CD4-positive, alpha-beta T cell (primary cell): ENCODE data around the gene TMED10. TPM values are rescaled to one million over a fixed set of nuclear protein-coding genes. Genes with fewer than 3 reads are reported as not detected.

ENCODE experiments used
- ATAC-seq: fragments of 200-7000 bp; cut with Tn5 transposase; one replicate; pipeline ENCODE4 v1.10.0; 2022; ENCODE audit warnings: mild to moderate bottlenecking; ENCODE audit not compliant: poor library complexity
- CTCF ChIA-PET: fragments of 350-600 bp; sonication (Branson Sonifier 250); formaldehyde crosslinking; loops from one replicate; lab custom pipeline; 2021; ENCODE audit warnings: antibody characterized with exemption, inconsistent platforms; lab: Charles Lee
- POLR2A ChIA-PET: fragments of 350-600 bp; sonication (Branson Sonifier 250); formaldehyde crosslinking; loops from one replicate; lab custom pipeline; 2021; ENCODE audit warnings: antibody characterized with exemption, inconsistent platforms; lab: Charles Lee
- DNase-seq, 14 experiments: peaks; one replicate each; pipeline ENCODE4 v3.0.0-alpha.2; 2013 to 2020; ENCODE audit warnings: mixed read lengths in 2 of 14
- H3K27ac ChIP-seq, 2 donors: one replicate each; pipeline versions ENCODE4 v1.5.1 to v1.7.0; 2013; ENCODE audit warnings: low read length in 2 of 2, low read depth in 1 of 2, mild to moderate bottlenecking in 1 of 2
- H3K27me3 ChIP-seq, 2 experiments: 1 replicate in 1 of 2; 2 replicates in 1 of 2; pipeline versions ENCODE4 v1.6.1 to v1.7.0; 2013; ENCODE audit warnings: low read length in 2 of 2, control low read depth in 1 of 2, mild to moderate bottlenecking in 1 of 2, moderate library complexity in 1 of 2; ENCODE audit not compliant: insufficient read depth in 2 of 2, control insufficient read depth in 1 of 2
- H3K36me3 ChIP-seq: one replicate; pipeline ENCODE4 v1.6.1; 2013; ENCODE audit warnings: low read length, control low read depth; ENCODE audit not compliant: insufficient read depth
- H3K4me1 ChIP-seq: one replicate; pipeline ENCODE4 v1.6.1; 2013; ENCODE audit warnings: low read length, control low read depth; ENCODE audit not compliant: insufficient read depth
- H3K4me3 ChIP-seq: one replicate; pipeline ENCODE4 v1.5.1; 2013; ENCODE audit warnings: mild to moderate bottlenecking, low read length, moderate library complexity
- H3K9me3 ChIP-seq, 2 experiments: 1 replicate in 1 of 2; 2 replicates in 1 of 2; pipeline versions ENCODE4 v1.6.1 to v1.7.0; 2013; ENCODE audit warnings: low read length in 2 of 2, mild to moderate bottlenecking in 2 of 2, control low read depth in 1 of 2, moderate library complexity in 1 of 2; ENCODE audit not compliant: control insufficient read depth in 1 of 2, insufficient read depth in 1 of 2
- H3K27ac Mint-ChIP-seq: one replicate; pipeline ENCODE4 v1.8.0; 2020; ENCODE audit warnings: mixed read lengths
- H3K27me3 Mint-ChIP-seq: one replicate; pipeline ENCODE4 v1.8.0; 2021; ENCODE audit warnings: mixed read lengths
- H3K36me3 Mint-ChIP-seq: one replicate; pipeline ENCODE4 v1.8.0; 2021; ENCODE audit warnings: low read depth, mixed read lengths
- H3K4me1 Mint-ChIP-seq: one replicate; pipeline ENCODE4 v1.8.0; 2021; ENCODE audit warnings: low read depth, mixed read lengths
- H3K4me3 Mint-ChIP-seq: one replicate; pipeline ENCODE4 v1.8.0; 2020; ENCODE audit warnings: mild to moderate bottlenecking, mixed read lengths
- H3K9me3 Mint-ChIP-seq: one replicate; pipeline ENCODE4 v1.8.0; 2020; ENCODE audit warnings: mixed read lengths
- intact Hi-C, 2 experiments: fragments of 100-400 bp; cut with DNase I in 1 of 2; cut with micrococcal nuclease in 1 of 2; formaldehyde crosslinking; loops; one replicate each; pipeline versions ENCODE4 v1.15.1 to v1.9.0; 2023 to 2025; cut with DNase I, micrococcal nuclease
- total RNA-seq, 174 experiments: library from RNA in 2 of 174; stranded (reverse) in 2 of 174; gene quantifications; one replicate each; pipeline ENCODE4 v1.2.3 and lab custom pipeline; 2021 to 2026
- TF ChIP-seq, protein P1 (sequence below): fragments of 200-600 bp; IDR thresholded peaks from one replicate; pipeline ENCODE4 v1.8.0; 2022; ENCODE audit warnings: antibody characterized with exemption, mild to moderate bottlenecking

TMED10 gene
- total RNA-seq, 2 experiments from 2014 or later: 153 to 156 TPM

DNA sequence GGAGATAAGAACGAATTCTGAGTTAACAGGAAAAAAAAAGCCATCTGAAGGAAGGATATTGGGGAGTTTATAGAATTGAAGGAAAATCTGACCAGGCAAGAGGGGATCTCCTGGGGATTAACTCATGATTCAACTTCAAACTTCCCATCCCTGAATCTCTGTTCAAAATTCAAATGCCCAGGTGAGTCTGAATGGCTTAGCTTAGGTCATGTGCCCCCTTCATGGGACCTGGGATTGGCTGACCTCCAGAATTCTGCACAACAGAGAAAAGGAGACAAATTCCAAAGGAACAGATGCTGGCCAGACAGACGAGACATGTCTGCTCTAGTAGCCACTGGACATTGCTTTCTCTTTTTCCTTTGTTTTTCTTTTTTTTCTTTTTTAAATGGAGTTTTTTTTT, 26.2 kb upstream of the TMED10 start:
- H3K4me3 ChIP-seq: no peak overlapping the region
- Mint-ChIP-seq H3K36me3 (no peaks in the 10 kb centered on the region), H3K27me3 (no peaks in the 10 kb centered on the region), H3K9me3 (no peaks in the 10 kb centered on the region), H3K4me1 (peaks cover 13% of the 10 kb centered on the region), H3K4me3 (no peak overlapping the region), H3K27ac (no peak overlapping the region)
- CTCF ChIA-PET: interaction anchor here (0.7 kb wide), 1 partner anchor 30 kb away, joined by 5 read pairs; no protein-coding TSS in a partner anchor
- peaks cover 11% of the 10 kb centered on the region for H3K4me1 ChIP-seq
- H3K27ac ChIP-seq: no peak overlapping the region
- TF ChIP-seq, protein P1, sequence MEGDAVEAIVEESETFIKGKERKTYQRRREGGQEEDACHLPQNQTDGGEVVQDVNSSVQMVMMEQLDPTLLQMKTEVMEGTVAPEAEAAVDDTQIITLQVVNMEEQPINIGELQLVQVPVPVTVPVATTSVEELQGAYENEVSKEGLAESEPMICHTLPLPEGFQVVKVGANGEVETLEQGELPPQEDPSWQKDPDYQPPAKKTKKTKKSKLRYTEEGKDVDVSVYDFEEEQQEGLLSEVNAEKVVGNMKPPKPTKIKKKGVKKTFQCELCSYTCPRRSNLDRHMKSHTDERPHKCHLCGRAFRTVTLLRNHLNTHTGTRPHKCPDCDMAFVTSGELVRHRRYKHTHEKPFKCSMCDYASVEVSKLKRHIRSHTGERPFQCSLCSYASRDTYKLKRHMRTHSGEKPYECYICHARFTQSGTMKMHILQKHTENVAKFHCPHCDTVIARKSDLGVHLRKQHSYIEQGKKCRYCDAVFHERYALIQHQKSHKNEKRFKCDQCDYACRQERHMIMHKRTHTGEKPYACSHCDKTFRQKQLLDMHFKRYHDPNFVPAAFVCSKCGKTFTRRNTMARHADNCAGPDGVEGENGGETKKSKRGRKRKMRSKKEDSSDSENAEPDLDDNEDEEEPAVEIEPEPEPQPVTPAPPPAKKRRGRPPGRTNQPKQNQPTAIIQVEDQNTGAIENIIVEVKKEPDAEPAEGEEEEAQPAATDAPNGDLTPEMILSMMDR: no peak
- H3K27me3 ChIP-seq: no peaks in the 10 kb centered on the region
- intact Hi-C loops: no loop called here
- DNase-seq (no peak), ATAC-seq (no peak)
- POLR2A ChIA-PET: no interaction called here
- no peaks in the 10 kb centered on the region for H3K9me3 ChIP-seq
- no peaks in the 10 kb centered on the region for H3K36me3 ChIP-seq

DNA sequence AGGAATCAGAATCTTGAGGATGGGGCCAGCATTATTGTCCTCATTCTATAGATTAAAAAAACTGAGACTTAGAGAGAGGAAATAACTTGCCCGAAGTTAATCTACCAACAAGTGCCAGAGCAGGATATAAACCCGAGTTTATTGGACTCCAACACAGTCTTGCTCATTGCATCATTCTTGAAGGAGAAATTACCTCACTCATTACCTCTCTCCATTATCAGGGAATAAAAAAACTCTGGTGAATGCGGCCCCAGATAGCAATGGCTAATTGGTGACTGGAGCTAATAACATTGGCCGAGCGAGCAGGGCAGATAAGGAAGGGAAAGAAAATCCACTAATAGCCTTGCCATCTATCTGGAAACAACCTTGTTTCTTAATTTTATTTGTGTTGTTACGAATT, 24.7 kb upstream of the TMED10 start:
- ATAC-seq (no peak), DNase-seq (no peak)
- Histone ChIP-seq H3K4me3 (no peak overlapping the region), H3K27ac (no peak overlapping the region), H3K4me1 (peaks cover 11% of the 10 kb centered on the region), H3K36me3 (no peaks in the 10 kb centered on the region), H3K9me3 (no peaks in the 10 kb centered on the region), H3K27me3 (no peaks in the 10 kb centered on the region)
- Mint-ChIP-seq H3K4me3 (no peak overlapping the region), H3K4me1 (peaks cover 7% of the 10 kb centered on the region), H3K9me3 (no peaks in the 10 kb centered on the region), H3K27ac (no peak overlapping the region), H3K36me3 (no peaks in the 10 kb centered on the region), H3K27me3 (no peaks in the 10 kb centered on the region)
- intact Hi-C loops: no loop called here
- POLR2A ChIA-PET: no interaction called here
- TF ChIP-seq, protein P1: no peak
- CTCF ChIA-PET: no interaction called here

DNA sequence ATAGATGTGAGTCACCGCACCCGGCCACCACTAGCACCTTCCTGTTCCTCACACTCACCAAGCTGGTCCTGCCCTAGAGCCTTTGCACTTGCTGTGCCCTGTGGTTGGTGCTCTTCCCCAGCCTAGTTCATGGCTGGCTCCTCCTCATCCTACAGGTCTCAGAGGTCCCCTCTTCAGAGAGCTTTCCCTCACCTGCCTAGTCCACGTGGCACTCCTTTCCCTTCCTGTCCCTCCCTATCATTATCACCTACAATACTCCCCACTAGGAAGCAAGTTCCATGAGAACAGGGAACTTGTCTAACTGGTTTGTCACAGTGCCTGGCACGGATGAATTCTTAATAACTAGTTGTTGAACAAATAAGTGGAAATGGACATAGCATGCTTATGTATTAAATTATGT, 24.0 kb upstream of the TMED10 start:
- Mint-ChIP-seq H3K9me3 (no peaks in the 10 kb centered on the region), H3K36me3 (no peaks in the 10 kb centered on the region), H3K4me1 (peaks cover under 1% of the 10 kb centered on the region), H3K27ac (no peak overlapping the region), H3K4me3 (no peak overlapping the region), H3K27me3 (no peaks in the 10 kb centered on the region)
- Histone ChIP-seq H3K36me3 (no peaks in the 10 kb centered on the region), H3K27ac (no peak overlapping the region), H3K4me1 (peaks cover 7% of the 10 kb centered on the region), H3K4me3 (no peak overlapping the region), H3K9me3 (no peaks in the 10 kb centered on the region), H3K27me3 (no peaks in the 10 kb centered on the region)
- no peak for DNase-seq
- POLR2A ChIA-PET: no interaction called here
- no peak for ATAC-seq
- CTCF ChIA-PET: no interaction called here
- intact Hi-C loops: no loop called here
- TF ChIP-seq, protein P1: no peak
